GM23338 (cell line): Measurements from ENCODE around the gene BMPR1B.

Source experiments
- CREB1 ChIP-seq: fragments of 250-450 bp; sonication (Bioruptor Pico); IDR thresholded peaks from 2 replicates; pipeline ENCODE4 v1.5.0; 2020; ENCODE audit warnings: low read depth, mild to moderate bottlenecking, moderate library complexity
- EZH2 ChIP-seq: fragments of 200-600 bp; sonication (generic); IDR thresholded peaks from one replicate; pipeline ENCODE4 v1.8.0; 2017; ENCODE audit warnings: antibody characterized with exemption, mild to moderate bottlenecking, low read depth; ENCODE audit not compliant: unreplicated experiment
- EZH2phosphoT487 ChIP-seq: fragments of 200-600 bp; sonication (generic); IDR thresholded peaks from one replicate; pipeline ENCODE4 v1.8.1; 2018; ENCODE audit warnings: antibody characterized with exemption; ENCODE audit not compliant: unreplicated experiment
- JUNB ChIP-seq: IDR thresholded peaks from one replicate; pipeline ENCODE4 v1.6.1; 2016; ENCODE audit warnings: antibody characterized with exemption; ENCODE audit not compliant: unreplicated experiment
- NANOG ChIP-seq: IDR thresholded peaks from 2 replicates; pipeline ENCODE4 v1.6.1; 2016; ENCODE audit warnings: antibody characterized with exemption, borderline replicate concordance
- POLR2AphosphoS5 ChIP-seq: IDR thresholded peaks from 2 replicates; pipeline ENCODE4 v1.6.1; 2016; ENCODE audit warnings: antibody characterized with exemption, low read depth
- STAT1 ChIP-seq: IDR thresholded peaks from one replicate; pipeline ENCODE4 v1.6.1; 2016; ENCODE audit warnings: antibody characterized with exemption; ENCODE audit not compliant: unreplicated experiment
- ZNF462 ChIP-seq: fragments of 250-450 bp; sonication (Bioruptor Pico); IDR thresholded peaks from 2 replicates; pipeline ENCODE4 v1.5.0; 2020; ENCODE audit warnings: mild to moderate bottlenecking, moderate library complexity
- TF ChIP-seq, protein P1 (sequence below), 2 experiments: fragments of 200-600 bp in 1 of 2; sonication (generic) in 1 of 2; conservative IDR thresholded peaks; 2 replicates each; pipeline versions ENCODE4 v1.5.1 to v1.6.1; 2016 to 2017; ENCODE audit warnings: antibody characterized with exemption in 2 of 2, low read depth in 2 of 2, mild to moderate bottlenecking in 2 of 2, moderate library complexity in 1 of 2
- TF ChIP-seq, protein P2 (sequence below): IDR thresholded peaks from 2 replicates; pipeline ENCODE4 v1.6.1; 2016; ENCODE audit warnings: antibody characterized with exemption
- TF ChIP-seq, protein P3 (sequence below): IDR thresholded peaks from one replicate; pipeline ENCODE4 v1.6.1; 2018; ENCODE audit warnings: antibody characterized with exemption; ENCODE audit not compliant: unreplicated experiment

GRCh38 chr4:95190751-95191436, 433.1 kb downstream of the BMPR1B start:
- TF ChIP-seq, protein P1, sequence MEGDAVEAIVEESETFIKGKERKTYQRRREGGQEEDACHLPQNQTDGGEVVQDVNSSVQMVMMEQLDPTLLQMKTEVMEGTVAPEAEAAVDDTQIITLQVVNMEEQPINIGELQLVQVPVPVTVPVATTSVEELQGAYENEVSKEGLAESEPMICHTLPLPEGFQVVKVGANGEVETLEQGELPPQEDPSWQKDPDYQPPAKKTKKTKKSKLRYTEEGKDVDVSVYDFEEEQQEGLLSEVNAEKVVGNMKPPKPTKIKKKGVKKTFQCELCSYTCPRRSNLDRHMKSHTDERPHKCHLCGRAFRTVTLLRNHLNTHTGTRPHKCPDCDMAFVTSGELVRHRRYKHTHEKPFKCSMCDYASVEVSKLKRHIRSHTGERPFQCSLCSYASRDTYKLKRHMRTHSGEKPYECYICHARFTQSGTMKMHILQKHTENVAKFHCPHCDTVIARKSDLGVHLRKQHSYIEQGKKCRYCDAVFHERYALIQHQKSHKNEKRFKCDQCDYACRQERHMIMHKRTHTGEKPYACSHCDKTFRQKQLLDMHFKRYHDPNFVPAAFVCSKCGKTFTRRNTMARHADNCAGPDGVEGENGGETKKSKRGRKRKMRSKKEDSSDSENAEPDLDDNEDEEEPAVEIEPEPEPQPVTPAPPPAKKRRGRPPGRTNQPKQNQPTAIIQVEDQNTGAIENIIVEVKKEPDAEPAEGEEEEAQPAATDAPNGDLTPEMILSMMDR (conservative IDR thresholded peaks at IDR 0.05; ENCODE audit: low read depth in 2 of 2) = no peak
- no peak for TF ChIP-seq EZH2
- TF ChIP-seq EZH2phosphoT487 = no peak
- TF ChIP-seq JUNB = no peak
- no peak for TF ChIP-seq POLR2AphosphoS5
- TF ChIP-seq CREB1 = no peak
- TF ChIP-seq, protein P2, sequence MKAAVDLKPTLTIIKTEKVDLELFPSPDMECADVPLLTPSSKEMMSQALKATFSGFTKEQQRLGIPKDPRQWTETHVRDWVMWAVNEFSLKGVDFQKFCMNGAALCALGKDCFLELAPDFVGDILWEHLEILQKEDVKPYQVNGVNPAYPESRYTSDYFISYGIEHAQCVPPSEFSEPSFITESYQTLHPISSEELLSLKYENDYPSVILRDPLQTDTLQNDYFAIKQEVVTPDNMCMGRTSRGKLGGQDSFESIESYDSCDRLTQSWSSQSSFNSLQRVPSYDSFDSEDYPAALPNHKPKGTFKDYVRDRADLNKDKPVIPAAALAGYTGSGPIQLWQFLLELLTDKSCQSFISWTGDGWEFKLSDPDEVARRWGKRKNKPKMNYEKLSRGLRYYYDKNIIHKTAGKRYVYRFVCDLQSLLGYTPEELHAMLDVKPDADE = no peak
- TF ChIP-seq ZNF462 (CRISPR knock-in tag) = no peak
- TF ChIP-seq, protein P3, sequence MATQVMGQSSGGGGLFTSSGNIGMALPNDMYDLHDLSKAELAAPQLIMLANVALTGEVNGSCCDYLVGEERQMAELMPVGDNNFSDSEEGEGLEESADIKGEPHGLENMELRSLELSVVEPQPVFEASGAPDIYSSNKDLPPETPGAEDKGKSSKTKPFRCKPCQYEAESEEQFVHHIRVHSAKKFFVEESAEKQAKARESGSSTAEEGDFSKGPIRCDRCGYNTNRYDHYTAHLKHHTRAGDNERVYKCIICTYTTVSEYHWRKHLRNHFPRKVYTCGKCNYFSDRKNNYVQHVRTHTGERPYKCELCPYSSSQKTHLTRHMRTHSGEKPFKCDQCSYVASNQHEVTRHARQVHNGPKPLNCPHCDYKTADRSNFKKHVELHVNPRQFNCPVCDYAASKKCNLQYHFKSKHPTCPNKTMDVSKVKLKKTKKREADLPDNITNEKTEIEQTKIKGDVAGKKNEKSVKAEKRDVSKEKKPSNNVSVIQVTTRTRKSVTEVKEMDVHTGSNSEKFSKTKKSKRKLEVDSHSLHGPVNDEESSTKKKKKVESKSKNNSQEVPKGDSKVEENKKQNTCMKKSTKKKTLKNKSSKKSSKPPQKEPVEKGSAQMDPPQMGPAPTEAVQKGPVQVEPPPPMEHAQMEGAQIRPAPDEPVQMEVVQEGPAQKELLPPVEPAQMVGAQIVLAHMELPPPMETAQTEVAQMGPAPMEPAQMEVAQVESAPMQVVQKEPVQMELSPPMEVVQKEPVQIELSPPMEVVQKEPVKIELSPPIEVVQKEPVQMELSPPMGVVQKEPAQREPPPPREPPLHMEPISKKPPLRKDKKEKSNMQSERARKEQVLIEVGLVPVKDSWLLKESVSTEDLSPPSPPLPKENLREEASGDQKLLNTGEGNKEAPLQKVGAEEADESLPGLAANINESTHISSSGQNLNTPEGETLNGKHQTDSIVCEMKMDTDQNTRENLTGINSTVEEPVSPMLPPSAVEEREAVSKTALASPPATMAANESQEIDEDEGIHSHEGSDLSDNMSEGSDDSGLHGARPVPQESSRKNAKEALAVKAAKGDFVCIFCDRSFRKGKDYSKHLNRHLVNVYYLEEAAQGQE = no peak
- no peak for TF ChIP-seq STAT1
- TF ChIP-seq NANOG = no peak
